ENCODE measurements around the gene KRT79.

The KRT79 gene

DNA sequence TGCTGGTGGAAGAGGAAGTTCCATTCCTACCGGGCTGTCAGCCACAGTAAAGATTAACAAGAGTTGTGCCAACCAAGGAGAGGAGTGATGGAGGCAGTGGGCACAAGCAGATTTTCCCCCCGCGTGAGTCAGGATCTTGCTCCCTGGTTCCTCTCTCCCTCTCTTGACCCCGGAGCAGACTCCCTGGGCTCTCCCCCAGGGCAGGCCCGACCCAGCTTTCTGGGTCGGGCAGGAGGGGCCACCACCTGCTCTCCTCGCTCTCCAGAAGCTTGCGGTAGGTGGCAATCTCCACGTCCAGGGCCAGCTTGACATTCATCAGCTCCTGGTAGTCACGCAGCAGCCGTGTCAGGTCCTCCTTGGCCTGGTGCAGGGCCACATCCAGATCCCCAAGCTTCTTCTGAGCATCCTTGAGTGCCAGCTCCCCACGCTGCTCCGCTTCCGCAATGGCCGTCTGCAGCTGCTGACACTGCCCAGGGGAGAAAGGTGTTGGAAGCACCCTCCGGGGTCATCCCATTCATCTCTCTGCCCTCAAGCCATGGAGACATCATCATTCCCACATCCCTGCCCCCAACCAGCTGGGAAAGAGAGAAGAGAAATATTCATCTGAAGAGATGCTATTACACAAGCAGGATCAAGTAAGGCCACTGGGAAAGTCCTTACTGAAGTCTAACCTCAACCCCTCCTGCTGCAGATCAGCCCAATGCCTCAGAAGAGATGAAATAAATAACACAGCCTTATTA lies 11.2 kb downstream of the KRT79 start:
- TF ChIP-seq, protein P1, sequence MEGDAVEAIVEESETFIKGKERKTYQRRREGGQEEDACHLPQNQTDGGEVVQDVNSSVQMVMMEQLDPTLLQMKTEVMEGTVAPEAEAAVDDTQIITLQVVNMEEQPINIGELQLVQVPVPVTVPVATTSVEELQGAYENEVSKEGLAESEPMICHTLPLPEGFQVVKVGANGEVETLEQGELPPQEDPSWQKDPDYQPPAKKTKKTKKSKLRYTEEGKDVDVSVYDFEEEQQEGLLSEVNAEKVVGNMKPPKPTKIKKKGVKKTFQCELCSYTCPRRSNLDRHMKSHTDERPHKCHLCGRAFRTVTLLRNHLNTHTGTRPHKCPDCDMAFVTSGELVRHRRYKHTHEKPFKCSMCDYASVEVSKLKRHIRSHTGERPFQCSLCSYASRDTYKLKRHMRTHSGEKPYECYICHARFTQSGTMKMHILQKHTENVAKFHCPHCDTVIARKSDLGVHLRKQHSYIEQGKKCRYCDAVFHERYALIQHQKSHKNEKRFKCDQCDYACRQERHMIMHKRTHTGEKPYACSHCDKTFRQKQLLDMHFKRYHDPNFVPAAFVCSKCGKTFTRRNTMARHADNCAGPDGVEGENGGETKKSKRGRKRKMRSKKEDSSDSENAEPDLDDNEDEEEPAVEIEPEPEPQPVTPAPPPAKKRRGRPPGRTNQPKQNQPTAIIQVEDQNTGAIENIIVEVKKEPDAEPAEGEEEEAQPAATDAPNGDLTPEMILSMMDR (IDR thresholded peaks at IDR 0.05; ENCODE audit: low read depth, low read length, missing control alignments) = no peak
- H3K4me3 ChIP-seq (ENCODE audit: low read depth, low read length) = no peak overlapping the region
- no peak for DNase-seq (ENCODE audit: low read depth)

DNA sequence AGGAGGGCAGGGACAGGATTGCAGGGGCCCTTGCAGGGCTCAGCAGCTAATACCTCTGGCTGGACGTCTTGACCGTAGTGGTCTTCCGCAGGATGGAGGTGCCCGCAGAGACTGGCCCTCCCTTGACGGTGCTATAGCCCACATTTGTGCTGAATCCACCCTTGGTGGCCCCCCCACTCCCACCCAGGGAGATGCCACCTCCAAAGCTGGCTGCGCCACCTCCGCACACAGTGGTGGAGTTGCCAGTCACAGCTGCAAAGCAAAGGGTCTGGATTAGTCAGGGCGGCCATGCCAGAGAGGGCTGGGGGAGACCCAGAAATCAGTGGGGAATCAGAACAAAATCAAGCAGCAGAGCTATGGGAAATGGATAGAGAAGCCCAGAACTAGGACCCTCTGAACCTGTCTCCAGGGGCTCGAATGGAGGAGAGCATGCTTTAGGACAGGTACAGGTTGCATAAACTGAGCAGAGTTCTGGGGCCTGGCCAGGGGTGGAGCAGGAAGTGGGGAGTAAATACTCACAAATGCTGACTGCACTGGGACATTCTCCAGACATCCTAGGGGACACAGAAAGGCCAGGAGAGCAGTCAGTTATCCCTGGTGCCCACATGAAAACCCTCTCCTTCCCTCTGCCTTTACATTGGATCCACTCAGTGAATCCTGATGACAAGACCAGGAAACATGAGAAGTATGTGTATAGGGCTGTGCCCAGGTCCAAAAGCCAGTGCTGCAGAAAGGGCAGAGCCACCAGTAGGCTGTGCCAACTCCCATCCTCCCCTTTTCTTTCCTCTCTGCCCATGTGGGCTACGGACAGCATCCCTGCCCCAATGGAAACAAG lies 12.1 kb downstream of the KRT79 start:
- H3K4me3 ChIP-seq (ENCODE audit: low read depth, low read length) = no peak overlapping the region
- TF ChIP-seq, protein P1 (IDR thresholded peaks at IDR 0.05; ENCODE audit: low read depth, low read length, missing control alignments) = no peak
- no peak for DNase-seq (ENCODE audit: low read depth)

DNA sequence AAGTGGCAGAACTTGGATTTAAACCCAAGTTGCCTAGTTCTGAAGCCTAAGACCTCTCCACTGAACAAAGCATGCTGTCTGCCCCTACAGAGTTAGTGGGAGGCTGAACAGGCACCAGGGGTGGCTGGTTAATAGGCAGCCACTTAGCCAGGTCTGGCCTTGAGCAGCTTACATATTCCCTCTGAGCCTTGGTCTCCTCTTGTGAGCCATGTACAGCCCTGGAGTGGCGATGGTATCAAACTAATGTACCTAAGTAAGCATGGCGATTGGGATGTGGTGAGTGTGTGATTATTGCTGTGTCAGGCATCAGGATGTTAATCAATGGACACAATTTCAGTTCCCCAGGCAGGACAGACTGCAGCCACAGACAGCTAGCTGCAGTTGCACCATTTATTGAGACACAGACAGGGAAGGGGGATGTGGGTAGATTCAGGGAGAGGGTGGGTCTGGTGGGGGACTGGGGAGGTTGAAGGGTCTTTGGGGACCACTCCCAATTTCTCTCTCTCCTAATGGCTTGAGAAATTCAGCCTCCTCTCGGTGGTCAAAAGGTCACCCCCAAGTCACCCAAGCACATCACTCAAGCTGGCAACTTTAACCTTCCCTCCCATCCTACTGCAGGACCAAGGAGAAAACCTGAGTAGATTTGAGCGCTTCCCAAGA lies 12.9 kb downstream of the KRT79 start:
- TF ChIP-seq, protein P1 (IDR thresholded peaks at IDR 0.05; ENCODE audit: low read depth, low read length, missing control alignments) = no peak
- H3K4me3 ChIP-seq (ENCODE audit: low read depth, low read length) = no peak overlapping the region
- no peak for DNase-seq (ENCODE audit: low read depth)

DNA sequence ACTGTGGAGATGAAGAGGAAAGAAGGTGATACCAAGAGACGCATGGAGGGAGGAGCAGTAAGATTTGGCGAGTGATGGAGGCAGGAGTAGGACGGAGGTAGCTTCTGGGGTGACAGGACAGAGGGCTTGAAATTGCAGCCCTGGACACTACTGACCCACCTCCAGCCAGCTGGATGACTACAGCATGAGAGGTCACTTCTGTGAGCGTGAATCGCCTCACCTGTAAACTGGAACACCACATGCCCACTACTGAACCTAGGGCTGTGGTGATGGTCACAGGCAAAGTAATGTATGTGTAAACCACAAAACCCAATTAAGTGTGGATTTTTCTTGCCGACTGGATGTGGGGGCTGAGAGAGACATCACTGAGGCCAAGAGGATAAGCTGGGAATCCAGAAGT lies 13.6 kb downstream of the KRT79 start:
- H3K4me3 ChIP-seq (ENCODE audit: low read depth, low read length) = no peak overlapping the region
- no peak for DNase-seq (ENCODE audit: low read depth)
- TF ChIP-seq, protein P1 (IDR thresholded peaks at IDR 0.05; ENCODE audit: low read depth, low read length, missing control alignments) = no peak

DNA sequence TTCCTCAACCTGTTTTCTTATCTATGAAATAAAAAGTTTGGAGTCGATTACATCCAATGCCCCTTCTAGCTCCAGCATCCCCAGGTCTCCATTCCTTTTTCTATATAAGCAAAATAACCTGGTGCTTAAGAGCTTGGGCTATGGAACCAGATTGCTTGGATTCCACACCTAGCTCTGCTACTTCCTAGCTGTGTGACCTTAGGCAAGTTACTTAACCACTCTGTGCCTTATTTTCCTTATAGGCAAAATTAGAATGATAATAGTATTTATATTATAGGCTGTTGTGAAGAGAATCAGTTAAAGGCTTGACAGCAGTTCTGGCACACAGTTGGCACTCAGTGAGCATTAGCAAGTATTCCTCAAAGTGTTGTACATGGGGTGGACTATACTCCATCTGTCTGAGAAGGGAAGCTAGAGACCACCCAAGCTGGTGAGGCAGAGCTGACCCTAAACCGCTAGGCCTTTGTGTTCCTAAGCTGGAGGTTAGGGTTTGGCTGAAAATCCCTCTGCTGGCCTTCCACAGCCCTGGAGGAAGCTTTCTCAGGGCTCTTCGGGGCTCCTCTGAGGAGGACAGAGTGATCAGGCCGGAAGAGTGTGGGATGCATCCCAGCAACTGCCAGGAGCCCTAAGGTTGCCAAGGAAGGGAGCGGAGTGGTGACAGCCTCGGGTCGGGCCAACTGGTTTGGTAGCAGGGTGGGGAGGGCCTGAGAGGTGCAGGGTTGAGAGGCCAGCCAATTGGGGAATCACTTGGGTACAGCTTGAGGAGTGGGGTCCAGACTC lies 14.2 kb downstream of the KRT79 start:
- H3K4me3 ChIP-seq (ENCODE audit: low read depth, low read length) = no peak overlapping the region
- TF ChIP-seq, protein P1 (IDR thresholded peaks at IDR 0.05; ENCODE audit: low read depth, low read length, missing control alignments) = no peak
- DNase-seq (ENCODE audit: low read depth) = no peak

DNA sequence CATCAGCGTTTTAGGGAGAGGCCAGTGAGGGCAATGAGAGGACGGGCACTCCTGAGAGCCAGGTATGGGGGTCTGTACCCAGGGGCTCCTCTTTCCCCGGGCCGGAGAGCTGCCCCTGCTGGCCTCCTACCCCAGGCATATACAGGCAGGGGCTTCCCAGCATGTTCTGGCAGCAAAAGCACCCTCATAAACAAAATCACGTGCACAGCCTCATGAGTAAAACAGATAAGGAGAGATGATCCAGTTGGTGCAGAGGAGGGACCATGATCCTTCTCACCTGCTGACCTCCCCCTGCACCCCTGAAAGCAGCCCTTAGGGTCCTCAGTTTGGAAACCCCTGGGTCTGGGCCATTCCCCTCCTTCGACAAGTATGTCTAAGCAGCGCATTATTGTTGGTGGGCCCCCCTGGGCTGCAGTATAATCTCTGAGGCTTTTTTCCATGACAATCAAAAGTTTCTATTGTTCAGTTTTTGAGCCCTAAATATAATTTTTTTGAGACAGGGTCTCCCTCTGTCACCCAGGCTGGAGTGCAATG lies 15.2 kb downstream of the KRT79 start:
- DNase-seq (ENCODE audit: low read depth) = no peak
- TF ChIP-seq, protein P1 (IDR thresholded peaks at IDR 0.05; ENCODE audit: low read depth, low read length, missing control alignments) = no peak
- H3K4me3 ChIP-seq (ENCODE audit: low read depth, low read length) = no peak overlapping the region

Data from GM12864 (cell line).